Measurements from ENCODE around the gene MPZL1. TPM values are rescaled to one million over a fixed set of nuclear protein-coding genes. Genes with fewer than 3 reads are reported as not detected.
A peak's percentile ranks its signal among the peaks of the same experiment; 100 is the strongest.

Gene MPZL1
- total RNA-seq, 1 donor from 2014 or later: 133 TPM

- Mint-ChIP-seq H3K27me3 (peaks cover 37% of the 10 kb centered on the region), H3K4me3 (ENCODE audit: low read depth) (no peak overlapping the region), H3K27ac (no peak overlapping the region), H3K9me3 (ENCODE audit: low read depth) (no peaks in the 10 kb centered on the region), H3K4me1 (ENCODE audit: low read depth) (peaks cover 2% of the 10 kb centered on the region), H3K36me3 (ENCODE audit: insufficient read depth) (no peaks in the 10 kb centered on the region)
- peak; percentile 81 for DNase-seq (ENCODE audit: low spot score, unreplicated experiment)
- TF ChIP-seq CTCF (IDR thresholded peaks at IDR 0.05; ENCODE audit: unreplicated experiment): peak; percentile 88
These were observed 33.8 kb upstream of the MPZL1 start for GRCh38 chr1:167687919-167688519.

GRCh38 chr1:167689567-167689920 is 32.2 kb upstream of the MPZL1 start:
- Mint-ChIP-seq H3K4me3 (ENCODE audit: low read depth) (no peak overlapping the region), H3K27me3 (peaks cover 27% of the 10 kb centered on the region)

GRCh38 chr1:167690053-167690452 is 31.7 kb upstream of the MPZL1 start:
- no peaks in the 10 kb centered on the region for H3K36me3 Mint-ChIP-seq (ENCODE audit: insufficient read depth)
- no peak overlapping the region for H3K27ac Mint-ChIP-seq
- no peak for TF ChIP-seq CTCF (IDR thresholded peaks at IDR 0.05; ENCODE audit: unreplicated experiment)
- H3K9me3 Mint-ChIP-seq (ENCODE audit: low read depth): no peaks in the 10 kb centered on the region
- H3K27me3 Mint-ChIP-seq: peaks cover 24% of the 10 kb centered on the region
- DNase-seq (ENCODE audit: low spot score, unreplicated experiment): no peak
- H3K4me1 Mint-ChIP-seq (ENCODE audit: low read depth): no peaks in the 10 kb centered on the region
- no peak overlapping the region for H3K4me3 Mint-ChIP-seq (ENCODE audit: low read depth)

More at GRCh38 chr1:167689567-167689920, 32.2 kb upstream of the MPZL1 start:
- Mint-ChIP-seq H3K4me1 (ENCODE audit: low read depth) (no peaks in the 10 kb centered on the region), H3K9me3 (ENCODE audit: low read depth) (no peaks in the 10 kb centered on the region), H3K27ac (no peak overlapping the region), H3K36me3 (ENCODE audit: insufficient read depth) (no peaks in the 10 kb centered on the region)
- no peak for TF ChIP-seq CTCF (IDR thresholded peaks at IDR 0.05; ENCODE audit: unreplicated experiment)
- no peak for DNase-seq (ENCODE audit: low spot score, unreplicated experiment)

- H3K4me1 Mint-ChIP-seq (ENCODE audit: low read depth): no peaks in the 10 kb centered on the region
These were observed 28.2 kb upstream of the MPZL1 start for GRCh38 chr1:167693425-167694045.

GRCh38 chr1:167694691-167695090 is 27.1 kb upstream of the MPZL1 start:
- Mint-ChIP-seq H3K9me3 (ENCODE audit: low read depth) (no peaks in the 10 kb centered on the region), H3K4me3 (ENCODE audit: low read depth) (no peak overlapping the region), H3K36me3 (ENCODE audit: insufficient read depth) (no peaks in the 10 kb centered on the region)

More at GRCh38 chr1:167693425-167694045, 28.2 kb upstream of the MPZL1 start:
- peaks cover 15% of the 10 kb centered on the region for H3K27me3 Mint-ChIP-seq
- no peak for TF ChIP-seq CTCF (IDR thresholded peaks at IDR 0.05; ENCODE audit: unreplicated experiment)
- no peaks in the 10 kb centered on the region for H3K36me3 Mint-ChIP-seq (ENCODE audit: insufficient read depth)
- DNase-seq (ENCODE audit: low spot score, unreplicated experiment): no peak
- no peak overlapping the region for H3K4me3 Mint-ChIP-seq (ENCODE audit: low read depth)
- H3K27ac Mint-ChIP-seq: no peak overlapping the region
- no peaks in the 10 kb centered on the region for H3K9me3 Mint-ChIP-seq (ENCODE audit: low read depth)

More at GRCh38 chr1:167694691-167695090, 27.1 kb upstream of the MPZL1 start:
- H3K4me1 Mint-ChIP-seq (ENCODE audit: low read depth): no peaks in the 10 kb centered on the region
- DNase-seq (ENCODE audit: low spot score, unreplicated experiment): no peak
- H3K27me3 Mint-ChIP-seq: peaks cover 15% of the 10 kb centered on the region
- no peak for TF ChIP-seq CTCF (IDR thresholded peaks at IDR 0.05; ENCODE audit: unreplicated experiment)
- no peak overlapping the region for H3K27ac Mint-ChIP-seq

Measured in progenitor cell of endocrine pancreas (in vitro differentiated cells).